Measurements from ENCODE around the gene IMP4.

DNA sequence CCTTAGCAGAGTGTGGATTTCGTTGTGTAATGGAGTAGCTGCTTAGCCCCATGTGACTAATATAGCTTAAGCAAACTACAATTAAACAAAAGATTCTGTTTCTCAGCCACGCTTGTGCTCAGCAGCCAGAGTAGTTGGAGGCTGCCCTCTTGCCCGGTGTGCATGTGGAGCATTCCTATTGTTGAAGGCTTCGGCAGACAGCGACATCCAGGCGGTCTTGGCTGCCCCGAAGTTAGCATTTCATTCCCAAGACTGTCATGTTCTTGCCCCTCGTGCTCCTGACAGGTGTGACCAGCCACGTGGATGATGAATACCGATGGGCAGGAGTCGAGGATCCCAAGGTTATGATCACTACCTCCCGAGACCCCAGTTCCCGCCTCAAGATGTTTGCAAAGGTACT, 2.4 kb downstream of the IMP4 start:
- TF ChIP-seq, protein P1, sequence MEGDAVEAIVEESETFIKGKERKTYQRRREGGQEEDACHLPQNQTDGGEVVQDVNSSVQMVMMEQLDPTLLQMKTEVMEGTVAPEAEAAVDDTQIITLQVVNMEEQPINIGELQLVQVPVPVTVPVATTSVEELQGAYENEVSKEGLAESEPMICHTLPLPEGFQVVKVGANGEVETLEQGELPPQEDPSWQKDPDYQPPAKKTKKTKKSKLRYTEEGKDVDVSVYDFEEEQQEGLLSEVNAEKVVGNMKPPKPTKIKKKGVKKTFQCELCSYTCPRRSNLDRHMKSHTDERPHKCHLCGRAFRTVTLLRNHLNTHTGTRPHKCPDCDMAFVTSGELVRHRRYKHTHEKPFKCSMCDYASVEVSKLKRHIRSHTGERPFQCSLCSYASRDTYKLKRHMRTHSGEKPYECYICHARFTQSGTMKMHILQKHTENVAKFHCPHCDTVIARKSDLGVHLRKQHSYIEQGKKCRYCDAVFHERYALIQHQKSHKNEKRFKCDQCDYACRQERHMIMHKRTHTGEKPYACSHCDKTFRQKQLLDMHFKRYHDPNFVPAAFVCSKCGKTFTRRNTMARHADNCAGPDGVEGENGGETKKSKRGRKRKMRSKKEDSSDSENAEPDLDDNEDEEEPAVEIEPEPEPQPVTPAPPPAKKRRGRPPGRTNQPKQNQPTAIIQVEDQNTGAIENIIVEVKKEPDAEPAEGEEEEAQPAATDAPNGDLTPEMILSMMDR (IDR thresholded peaks at IDR 0.05; ENCODE audit: low read depth, low read length), result no peak
- no peak for TF ChIP-seq EZH2phosphoT487 (IDR thresholded peaks at IDR 0.05; ENCODE audit: low read depth)
